Osteocyte (in vitro differentiated cells): ENCODE measurements around the gene TNPO3. TPM values are rescaled to one million over a fixed set of nuclear protein-coding genes. Genes with fewer than 3 reads are reported as not detected.
"Not testable (repeated sequence)": the region's sequence is repeated elsewhere in the genome, so short reads cannot be mapped to it uniquely, and the experiment has no call there.

Source experiments
- DNase-seq: peaks from one replicate; pipeline ENCODE4 v3.0.0; 2021; ENCODE audit warnings: mixed read lengths; ENCODE audit not compliant: unreplicated experiment; ENCODE audit errors: extremely low spot score
- H3K27ac Mint-ChIP-seq: one replicate; pipeline ENCODE4 v1.8.0; 2021; ENCODE audit warnings: mild to moderate bottlenecking, mixed read lengths; ENCODE audit not compliant: unreplicated experiment
- H3K27me3 Mint-ChIP-seq: one replicate; pipeline ENCODE4 v1.8.0; 2021; ENCODE audit warnings: mixed read lengths; ENCODE audit not compliant: unreplicated experiment
- H3K36me3 Mint-ChIP-seq: one replicate; pipeline ENCODE4 v1.8.0; 2021; ENCODE audit warnings: mixed read lengths; ENCODE audit not compliant: unreplicated experiment
- H3K4me1 Mint-ChIP-seq: one replicate; pipeline ENCODE4 v1.8.0; 2021; ENCODE audit warnings: mixed read lengths; ENCODE audit not compliant: unreplicated experiment
- H3K4me3 Mint-ChIP-seq: one replicate; pipeline ENCODE4 v1.8.0; 2021; ENCODE audit warnings: mild to moderate bottlenecking, moderate library complexity, mixed read lengths; ENCODE audit not compliant: unreplicated experiment
- H3K9me3 Mint-ChIP-seq: one replicate; pipeline ENCODE4 v1.8.0; 2021; ENCODE audit warnings: mixed read lengths; ENCODE audit not compliant: unreplicated experiment
- CTCF ChIP-seq: fragments of 200-600 bp; sonication (generic); IDR thresholded peaks from 2 replicates; pipeline ENCODE4 v1.5.0; 2021; ENCODE audit warnings: antibody characterized with exemption, mild to moderate bottlenecking, moderate library complexity
- total RNA-seq: library from RNA; stranded (reverse); gene quantifications from 2 replicates; pipeline ENCODE4 v1.2.1, GENCODE V29; 2021

TNPO3 gene
- total RNA-seq, 1 donor from 2014 or later: 46.0 TPM

GRCh38 chr7:129055861-129056464, 1.1 kb upstream of the TNPO3 start:
- Mint-ChIP-seq H3K27ac (no peak overlapping the region), H3K4me3 (peak overlapping the region; percentile 92), H3K4me1 (peaks cover 26% of the 10 kb centered on the region), H3K9me3 (no peaks in the 10 kb centered on the region), H3K27me3 (peaks cover 18% of the 10 kb centered on the region), H3K36me3 (no peaks in the 10 kb centered on the region)
- TF ChIP-seq CTCF: no peak
- DNase-seq: no peak

GRCh38 chr7:129055294-129055816, 444 bp upstream of the TNPO3 start:
- H3K4me3 Mint-ChIP-seq: peak overlapping the region; percentile 92
- peak overlapping the region; percentile 99 for H3K27ac Mint-ChIP-seq
- H3K27me3 Mint-ChIP-seq: peaks cover 14% of the 10 kb centered on the region
- peaks cover 29% of the 10 kb centered on the region for H3K4me1 Mint-ChIP-seq
- no peak for DNase-seq
- no peaks in the 10 kb centered on the region for H3K36me3 Mint-ChIP-seq
- H3K9me3 Mint-ChIP-seq: no peaks in the 10 kb centered on the region
- no peak for TF ChIP-seq CTCF

GRCh38 chr7:129053938-129054437, 923 bp downstream of the TNPO3 start:
- Mint-ChIP-seq H3K4me3 (peak overlapping the region; percentile 92), H3K27me3 (peaks cover 5% of the 10 kb centered on the region), H3K9me3 (no peaks in the 10 kb centered on the region), H3K27ac (peak overlapping the region; percentile 99), H3K4me1 (peaks cover 38% of the 10 kb centered on the region), H3K36me3 (peaks cover 5% of the 10 kb centered on the region)
- no peak for DNase-seq
- TF ChIP-seq CTCF: no peak

GRCh38 chr7:129052441-129052840, 2.5 kb downstream of the TNPO3 start:
- H3K4me1 Mint-ChIP-seq: peaks cover 43% of the 10 kb centered on the region
- no peak for DNase-seq
- H3K4me3 Mint-ChIP-seq: peak overlapping the region; percentile 92
- no peak for TF ChIP-seq CTCF
- H3K27me3 Mint-ChIP-seq: no peaks in the 10 kb centered on the region
- H3K36me3 Mint-ChIP-seq: peaks cover 11% of the 10 kb centered on the region
- H3K27ac Mint-ChIP-seq: no peak overlapping the region
- no peaks in the 10 kb centered on the region for H3K9me3 Mint-ChIP-seq

GRCh38 chr7:129051459-129051858, 3.5 kb downstream of the TNPO3 start:
- not testable (repeated sequence) for H3K27ac Mint-ChIP-seq, H3K27me3 Mint-ChIP-seq, H3K4me3 Mint-ChIP-seq, DNase-seq, H3K9me3 Mint-ChIP-seq
- H3K4me1 Mint-ChIP-seq: peaks cover 43% of the 10 kb centered on the region
- H3K36me3 Mint-ChIP-seq: peaks cover 15% of the 10 kb centered on the region
